Cardiac septum (tissue), 1 donor: ENCODE measurements around the gene BGLAP. TPM values are rescaled to one million over a fixed set of nuclear protein-coding genes. Genes with fewer than 3 reads are reported as not detected.

Experiments used
- DNase-seq: peaks from one replicate; pipeline ENCODE4 v3.0.0-alpha.2; 2020; ENCODE audit warnings: low spot score
- intact Hi-C: fragments of 100-400 bp; cut with DNase I; formaldehyde crosslinking; loops from one replicate; pipeline ENCODE4 v1.14.0; 2022
- total RNA-seq: library from RNA; stranded (reverse); fragmentation: NEBNext Ultra II Directional; extraction: Animal tissue kit (Norgen Biotek cat#: 25700); gene quantifications from one replicate; pipeline ENCODE4 v1.2.1, GENCODE V29; 2021
- donor health status: DM: no; HTN: no; CAD: no.

The BGLAP gene
- total RNA-seq, 1 donor from 2014 or later = 0.78 TPM

GRCh38 chr1:156284112-156284511 is 42.1 kb downstream of the BGLAP start, which contains the start of gene TMEM79:
Gene TMEM79 (plus strand): TSS chr1:156284325. CDS start chr1:156285227, 902 bp downstream.
- intact Hi-C loops = loop anchor here (5.0 kb wide), 1 partner anchor 122 kb away; no protein-coding TSS in a partner anchor
- DNase-seq = no peak

DNA sequence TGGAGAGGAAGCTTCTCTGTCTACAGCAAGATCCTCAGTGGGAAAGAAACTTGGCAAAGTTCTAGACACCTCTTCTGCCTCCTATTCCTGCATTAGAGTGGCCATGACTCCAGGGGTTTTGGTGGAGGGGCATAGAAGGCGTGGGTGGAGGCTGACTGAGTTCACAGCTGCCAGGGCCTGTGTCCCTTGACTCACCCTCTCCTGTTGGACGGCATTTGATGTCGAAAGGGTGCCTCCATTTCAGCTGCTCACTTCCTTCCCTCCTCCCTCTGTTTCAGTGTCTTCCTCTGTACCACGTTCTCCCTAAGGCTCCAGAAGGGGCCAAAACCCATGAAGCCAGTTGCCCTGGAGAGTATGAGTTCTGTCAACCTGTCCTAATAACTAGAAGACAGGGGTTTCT is 42.8 kb downstream of the BGLAP start:
- intact Hi-C loops = loop anchor here (5.0 kb wide), 1 partner anchor 122 kb away; no protein-coding TSS in a partner anchor
- no peak for DNase-seq

GRCh38 chr1:156285437-156285836 is 43.5 kb downstream of the BGLAP start:
- no peak for DNase-seq
- intact Hi-C loops = no loop called here

- intact Hi-C loops = no loop called here
These were observed 44.1 kb downstream of the BGLAP start for GRCh38 chr1:156286061-156286460.

GRCh38 chr1:156289857-156290256 is 47.9 kb downstream of the BGLAP start:
- intact Hi-C loops = no loop called here
- DNase-seq = no peak

More at GRCh38 chr1:156286061-156286460, 44.1 kb downstream of the BGLAP start:
- no peak for DNase-seq

- peak; percentile 96 for DNase-seq
- intact Hi-C loops = no loop called here
These were observed 49.5 kb downstream of the BGLAP start for GRCh38 chr1:156291226-156292061.

Other genes with a start within 250 kb of the BGLAP start
- 81.2 TPM for gene SSR2, start 221.2 kb upstream of the BGLAP start, total RNA-seq
- gene UBQLN4, start 188.4 kb upstream of the BGLAP start, total RNA-seq = 26.3 TPM
- 49.8 TPM for gene LAMTOR2, start 187.4 kb upstream of the BGLAP start, total RNA-seq
- not detected for gene RAB25, start 181.0 kb upstream of the BGLAP start, total RNA-seq
- 0.24 TPM for gene MEX3A, start 159.7 kb upstream of the BGLAP start, total RNA-seq
- gene LMNA, start 127.5 kb upstream of the BGLAP start, total RNA-seq = 298 TPM
- gene SEMA4A, start 88.6 kb upstream of the BGLAP start, total RNA-seq = 2.7 TPM
- 15.4 TPM for gene SLC25A44, start 48.1 kb upstream of the BGLAP start, total RNA-seq
- 54.3 TPM for gene PMF1, start 29.2 kb upstream of the BGLAP start, total RNA-seq
- 2.6 TPM for gene PAQR6, start 5.9 kb downstream of the BGLAP start, total RNA-seq
- gene SMG5, start 40.6 kb downstream of the BGLAP start, total RNA-seq = 112 TPM
- gene TMEM79, start 42.1 kb downstream of the BGLAP start, total RNA-seq = 2.2 TPM
- gene GLMP, start 53.5 kb downstream of the BGLAP start, total RNA-seq = 15.2 TPM
- not detected for gene VHLL, start 57.1 kb downstream of the BGLAP start, total RNA-seq
- 127 TPM for gene CCT3, start 96.1 kb downstream of the BGLAP start, total RNA-seq
- not detected for gene TSACC, start 96.3 kb downstream of the BGLAP start, total RNA-seq
- not detected for gene RHBG, start 127.0 kb downstream of the BGLAP start, total RNA-seq